CD4-positive, alpha-beta memory T cell (primary cell): ENCODE results near the gene SLC24A4. TPM values are rescaled to one million over a fixed set of nuclear protein-coding genes. Genes with fewer than 3 reads are reported as not detected.
A peak's percentile ranks its signal among the peaks of the same experiment; 100 is the strongest.

ENCODE experiments used
- CTCF ChIA-PET: fragments of 350-600 bp; sonication (Branson Sonifier 250); formaldehyde crosslinking; loops from one replicate; lab custom pipeline; 2021; ENCODE audit warnings: inconsistent platforms; ENCODE audit not compliant: partially characterized antibody; lab: Charles Lee
- POLR2A ChIA-PET: fragments of 350-600 bp; sonication (Branson Sonifier 250); formaldehyde crosslinking; loops from one replicate; lab custom pipeline; 2021; ENCODE audit not compliant: partially characterized antibody; lab: Charles Lee
- DNase-seq, 5 donors: peaks; one replicate each; pipeline versions ENCODE4 v3.0.0 to v3.0.0-alpha.2; 2020 to 2022; ENCODE audit warnings: mixed read lengths in 1 of 5
- H3K27ac ChIP-seq: one replicate; pipeline ENCODE4 v1.7.0; 2013; ENCODE audit warnings: low read depth, low read length
- H3K27me3 ChIP-seq: 2 replicates; pipeline ENCODE4 v1.7.0; 2013; ENCODE audit warnings: mild to moderate bottlenecking, low read length, moderate library complexity; ENCODE audit not compliant: insufficient read depth
- H3K36me3 ChIP-seq: 2 replicates; pipeline ENCODE4 v1.7.0; 2013; ENCODE audit warnings: mild to moderate bottlenecking, low read length, moderate library complexity; ENCODE audit not compliant: insufficient read depth
- H3K4me1 ChIP-seq: 2 replicates; pipeline ENCODE4 v1.7.0; 2013; ENCODE audit warnings: mild to moderate bottlenecking, low read length, moderate library complexity; ENCODE audit not compliant: insufficient read depth
- H3K4me3 ChIP-seq, 2 donors: one replicate each; pipeline ENCODE4 v1.7.0; 2013; ENCODE audit warnings: low read length in 2 of 2, mild to moderate bottlenecking in 1 of 2
- H3K9me3 ChIP-seq, 2 donors: one replicate each; pipeline ENCODE4 v1.7.0; 2013; ENCODE audit warnings: low read length in 2 of 2, control low read depth in 1 of 2; ENCODE audit not compliant: control insufficient read depth in 1 of 2
- H3K27ac Mint-ChIP-seq, 7 donors: one replicate each; pipeline ENCODE4 v1.8.0; 2020 to 2021; ENCODE audit warnings: mixed read lengths in 7 of 7, mild to moderate bottlenecking in 6 of 7, inconsistent platforms in 3 of 7, moderate library complexity in 3 of 7
- H3K27me3 Mint-ChIP-seq, 2 donors: one replicate each; pipeline ENCODE4 v1.8.0; 2020 to 2021; ENCODE audit warnings: mixed read lengths in 2 of 2
- H3K36me3 Mint-ChIP-seq, 2 donors: one replicate each; pipeline ENCODE4 v1.8.0; 2020 to 2021; ENCODE audit warnings: mixed read lengths in 2 of 2, inconsistent platforms in 1 of 2, mild to moderate bottlenecking in 1 of 2
- H3K4me1 Mint-ChIP-seq, 4 donors: one replicate each; pipeline ENCODE4 v1.8.0; 2020 to 2021; ENCODE audit warnings: mixed read lengths in 4 of 4, mild to moderate bottlenecking in 1 of 4
- H3K4me3 Mint-ChIP-seq, 8 donors: one replicate each; pipeline ENCODE4 v1.8.0; 2020 to 2021; ENCODE audit warnings: mixed read lengths in 8 of 8, mild to moderate bottlenecking in 7 of 8, moderate library complexity in 6 of 8, inconsistent platforms in 3 of 8
- H3K9me3 Mint-ChIP-seq, 8 donors: one replicate each; pipeline ENCODE4 v1.8.0; 2020 to 2021; ENCODE audit warnings: mixed read lengths in 8 of 8, mild to moderate bottlenecking in 5 of 8, inconsistent platforms in 3 of 8, moderate library complexity in 1 of 8
- intact Hi-C: fragments of 100-400 bp; cut with micrococcal nuclease; formaldehyde crosslinking; loops from one replicate; pipeline ENCODE4 v1.15.1; 2023
- polyA plus RNA-seq, 2 donors: library from polyadenylated mRNA; unstranded; fragments of 300-500 nt; fragmentation: Illumina TruSeq; gene quantifications; one replicate each; pipeline ENCODE4 v1.2.3, GENCODE V29; 2021
- total RNA-seq, 2 experiments: library from RNA; stranded (reverse); gene quantifications; one replicate each; pipeline ENCODE4 v1.2.3, GENCODE V29; 2021

The SLC24A4 gene
- total and polyA plus RNA-seq, 4 experiments from 2014 or later = not detected

GRCh38 chr14:92384461-92385133 lies 61.6 kb downstream of the SLC24A4 start:
- intact Hi-C loops = no loop called here
- no peaks in the 10 kb centered on the region for H3K36me3 Mint-ChIP-seq
- no peaks in the 10 kb centered on the region for H3K4me1 Mint-ChIP-seq
- no peaks in the 10 kb centered on the region for H3K27me3 Mint-ChIP-seq
- H3K9me3 Mint-ChIP-seq = no peaks in the 10 kb centered on the region
- ChIA-PET CTCF (no interaction called here), POLR2A (no interaction called here)
- H3K27ac Mint-ChIP-seq = no peak overlapping the region
- no peaks in the 10 kb centered on the region for H3K36me3 ChIP-seq
- no peaks in the 10 kb centered on the region for H3K27me3 ChIP-seq
- H3K4me1 ChIP-seq = no peaks in the 10 kb centered on the region
- H3K9me3 ChIP-seq = no peaks in the 10 kb centered on the region
- no peak overlapping the region for H3K4me3 Mint-ChIP-seq
- H3K27ac ChIP-seq = no peak overlapping the region
- H3K4me3 ChIP-seq = no peak overlapping the region
- DNase-seq = no peak

- no peaks in the 10 kb centered on the region for H3K9me3 Mint-ChIP-seq
- H3K36me3 Mint-ChIP-seq = no peaks in the 10 kb centered on the region
- H3K4me1 Mint-ChIP-seq = no peaks in the 10 kb centered on the region
- no peak overlapping the region for H3K4me3 Mint-ChIP-seq
- intact Hi-C loops = no loop called here
- H3K27ac Mint-ChIP-seq = no peak overlapping the region
- no peak overlapping the region for H3K27ac ChIP-seq
- POLR2A ChIA-PET = no interaction called here
- DNase-seq = no peak
- H3K4me1 ChIP-seq = no peaks in the 10 kb centered on the region
- H3K27me3 Mint-ChIP-seq = no peaks in the 10 kb centered on the region
- no peaks in the 10 kb centered on the region for H3K9me3 ChIP-seq
- no peaks in the 10 kb centered on the region for H3K27me3 ChIP-seq
- H3K36me3 ChIP-seq = no peaks in the 10 kb centered on the region
- H3K4me3 ChIP-seq = no peak overlapping the region
- CTCF ChIA-PET = no interaction called here
Measured at GRCh38 chr14:92385561-92385960, 62.6 kb downstream of the SLC24A4 start.

GRCh38 chr14:92386165-92386564 lies 63.2 kb downstream of the SLC24A4 start:
- Mint-ChIP-seq H3K9me3 (no peaks in the 10 kb centered on the region), H3K4me3 (no peak overlapping the region), H3K27ac (no peak overlapping the region), H3K4me1 (no peaks in the 10 kb centered on the region), H3K36me3 (no peaks in the 10 kb centered on the region), H3K27me3 (no peaks in the 10 kb centered on the region)
- H3K27me3 ChIP-seq = no peaks in the 10 kb centered on the region
- intact Hi-C loops = no loop called here
- POLR2A ChIA-PET = no interaction called here
- H3K36me3 ChIP-seq = no peaks in the 10 kb centered on the region
- no peak for DNase-seq
- no peak overlapping the region for H3K27ac ChIP-seq
- H3K9me3 ChIP-seq = no peaks in the 10 kb centered on the region
- CTCF ChIA-PET = no interaction called here
- H3K4me1 ChIP-seq = no peaks in the 10 kb centered on the region
- no peak overlapping the region for H3K4me3 ChIP-seq

GRCh38 chr14:92386637-92387036 lies 63.7 kb downstream of the SLC24A4 start:
- ChIA-PET POLR2A (no interaction called here), CTCF (no interaction called here)
- H3K36me3 ChIP-seq = no peaks in the 10 kb centered on the region
- Mint-ChIP-seq H3K36me3 (no peaks in the 10 kb centered on the region), H3K27me3 (no peaks in the 10 kb centered on the region), H3K27ac (no peak overlapping the region), H3K4me3 (no peak overlapping the region), H3K9me3 (no peaks in the 10 kb centered on the region), H3K4me1 (no peaks in the 10 kb centered on the region)
- intact Hi-C loops = no loop called here
- no peaks in the 10 kb centered on the region for H3K27me3 ChIP-seq
- H3K4me3 ChIP-seq = no peak overlapping the region
- H3K9me3 ChIP-seq = no peaks in the 10 kb centered on the region
- no peak for DNase-seq
- no peaks in the 10 kb centered on the region for H3K4me1 ChIP-seq
- no peak overlapping the region for H3K27ac ChIP-seq

- POLR2A ChIA-PET = no interaction called here
- no peak overlapping the region for H3K27ac ChIP-seq
- no peaks in the 10 kb centered on the region for H3K27me3 ChIP-seq
- Mint-ChIP-seq H3K4me3 (no peak overlapping the region), H3K27me3 (peaks cover 1 to 2% of the 10 kb centered on the region in 2 donors), H3K27ac (no peak overlapping the region), H3K36me3 (no peaks in the 10 kb centered on the region), H3K9me3 (no peaks in the 10 kb centered on the region), H3K4me1 (no peaks in the 10 kb centered on the region)
- no peaks in the 10 kb centered on the region for H3K36me3 ChIP-seq
- CTCF ChIA-PET = no interaction called here
- H3K4me1 ChIP-seq = no peaks in the 10 kb centered on the region
- no peaks in the 10 kb centered on the region for H3K9me3 ChIP-seq
- no peak for DNase-seq
- intact Hi-C loops = no loop called here
- H3K4me3 ChIP-seq = no peak overlapping the region
Measured at GRCh38 chr14:92387578-92387977, 64.6 kb downstream of the SLC24A4 start.

- ChIA-PET CTCF (no interaction called here), POLR2A (no interaction called here)
- Mint-ChIP-seq H3K27me3 (peaks cover 2% of the 10 kb centered on the region in 2 donors), H3K27ac (peak overlapping the region in 1 of 7 donors; percentile 71), H3K36me3 (no peaks in the 10 kb centered on the region), H3K4me1 (no peaks in the 10 kb centered on the region), H3K4me3 (no peak overlapping the region), H3K9me3 (no peaks in the 10 kb centered on the region)
- no peaks in the 10 kb centered on the region for H3K27me3 ChIP-seq
- DNase-seq = no peak
- no peaks in the 10 kb centered on the region for H3K4me1 ChIP-seq
- no peaks in the 10 kb centered on the region for H3K36me3 ChIP-seq
- intact Hi-C loops = no loop called here
- H3K27ac ChIP-seq = no peak overlapping the region
- no peaks in the 10 kb centered on the region for H3K9me3 ChIP-seq
- no peak overlapping the region for H3K4me3 ChIP-seq
Measured at GRCh38 chr14:92389598-92390158, 66.7 kb downstream of the SLC24A4 start.

- H3K27ac ChIP-seq = no peak overlapping the region
- CTCF ChIA-PET = no interaction called here
- POLR2A ChIA-PET = no interaction called here
Measured at GRCh38 chr14:92391726-92392125, 68.8 kb downstream of the SLC24A4 start.

More at GRCh38 chr14:92391726-92392125, 68.8 kb downstream of the SLC24A4 start:
- Mint-ChIP-seq H3K36me3 (no peaks in the 10 kb centered on the region), H3K27me3 (peaks cover 4% of the 10 kb centered on the region in 2 donors), H3K9me3 (no peaks in the 10 kb centered on the region), H3K4me1 (no peaks in the 10 kb centered on the region), H3K27ac (no peak overlapping the region), H3K4me3 (no peak overlapping the region)
- no peaks in the 10 kb centered on the region for H3K27me3 ChIP-seq
- no peaks in the 10 kb centered on the region for H3K4me1 ChIP-seq
- no peaks in the 10 kb centered on the region for H3K9me3 ChIP-seq
- H3K36me3 ChIP-seq = no peaks in the 10 kb centered on the region
- no peak for DNase-seq
- intact Hi-C loops = no loop called here
- no peak overlapping the region for H3K4me3 ChIP-seq
